Measurements from ENCODE around the gene PPP4R3B.

Gene PPP4R3B

DNA sequence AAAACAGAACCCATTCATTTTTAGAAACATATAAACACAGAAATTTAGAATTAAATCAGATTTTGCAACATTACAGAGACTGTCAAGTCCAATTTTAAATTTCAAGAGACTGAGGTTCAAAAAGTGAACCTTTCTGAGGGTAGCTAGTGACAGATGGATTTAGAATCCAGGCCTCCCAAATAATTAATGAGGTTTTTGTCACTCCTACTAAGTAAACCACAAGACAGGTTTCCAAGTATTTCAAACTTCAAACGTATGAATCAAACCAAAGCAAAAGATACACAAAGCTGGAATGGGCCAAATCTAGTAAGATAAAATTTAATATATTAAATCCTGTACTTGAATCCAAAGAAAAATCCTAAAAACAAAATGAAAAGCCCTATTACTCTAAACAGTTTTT, 25.3 kb downstream of the PPP4R3B start:
- no peaks in the 10 kb centered on the region for H3K9me2 ChIP-seq (replicated peaks; ENCODE audit: low read depth, low read length)
- no peaks in the 10 kb centered on the region for H3K4me1 ChIP-seq (ENCODE audit: insufficient read depth, low read length, poor library complexity, severe bottlenecking)
- H3K4me2 ChIP-seq (ENCODE audit: low read depth, low read length, poor library complexity, severe bottlenecking), result no peak overlapping the region
- no peak overlapping the region for H2AFZ ChIP-seq (ENCODE audit: low read length)
- H4K20me1 ChIP-seq (ENCODE audit: insufficient read depth, low read length, poor library complexity, severe bottlenecking), result peaks cover 15% of the 10 kb centered on the region
- no peak overlapping the region for H3K4me3 ChIP-seq (ENCODE audit: low read length, poor library complexity, severe bottlenecking)
- no peaks in the 10 kb centered on the region for H3K27me3 ChIP-seq (ENCODE audit: insufficient read depth, low read length, poor library complexity, severe bottlenecking)
- peaks cover 43% of the 10 kb centered on the region; the same call in 1 of the 2 replicates for H3K36me3 ChIP-seq (ENCODE audit: insufficient read depth, low read length)
- TF ChIP-seq, protein P1, sequence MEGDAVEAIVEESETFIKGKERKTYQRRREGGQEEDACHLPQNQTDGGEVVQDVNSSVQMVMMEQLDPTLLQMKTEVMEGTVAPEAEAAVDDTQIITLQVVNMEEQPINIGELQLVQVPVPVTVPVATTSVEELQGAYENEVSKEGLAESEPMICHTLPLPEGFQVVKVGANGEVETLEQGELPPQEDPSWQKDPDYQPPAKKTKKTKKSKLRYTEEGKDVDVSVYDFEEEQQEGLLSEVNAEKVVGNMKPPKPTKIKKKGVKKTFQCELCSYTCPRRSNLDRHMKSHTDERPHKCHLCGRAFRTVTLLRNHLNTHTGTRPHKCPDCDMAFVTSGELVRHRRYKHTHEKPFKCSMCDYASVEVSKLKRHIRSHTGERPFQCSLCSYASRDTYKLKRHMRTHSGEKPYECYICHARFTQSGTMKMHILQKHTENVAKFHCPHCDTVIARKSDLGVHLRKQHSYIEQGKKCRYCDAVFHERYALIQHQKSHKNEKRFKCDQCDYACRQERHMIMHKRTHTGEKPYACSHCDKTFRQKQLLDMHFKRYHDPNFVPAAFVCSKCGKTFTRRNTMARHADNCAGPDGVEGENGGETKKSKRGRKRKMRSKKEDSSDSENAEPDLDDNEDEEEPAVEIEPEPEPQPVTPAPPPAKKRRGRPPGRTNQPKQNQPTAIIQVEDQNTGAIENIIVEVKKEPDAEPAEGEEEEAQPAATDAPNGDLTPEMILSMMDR (conservative IDR thresholded peaks at IDR 0.05; ENCODE audit: low read length), result no peak
- TF ChIP-seq EZH2phosphoT487 (IDR thresholded peaks at IDR 0.05; ENCODE audit: borderline replicate concordance), result no peak
- H3K79me2 ChIP-seq (ENCODE audit: insufficient read depth, low read length), result peaks cover 35% of the 10 kb centered on the region; the same call in 1 of the 2 replicates
- H3F3A ChIP-seq (ENCODE audit: low read depth), result no peaks in the 10 kb centered on the region
- H3K9me3 ChIP-seq (ENCODE audit: insufficient read depth, low read depth, low read length), result no peaks in the 10 kb centered on the region
- no peak overlapping the region for H3K9ac ChIP-seq (ENCODE audit: low read depth, low read length, poor library complexity, severe bottlenecking)

DNA sequence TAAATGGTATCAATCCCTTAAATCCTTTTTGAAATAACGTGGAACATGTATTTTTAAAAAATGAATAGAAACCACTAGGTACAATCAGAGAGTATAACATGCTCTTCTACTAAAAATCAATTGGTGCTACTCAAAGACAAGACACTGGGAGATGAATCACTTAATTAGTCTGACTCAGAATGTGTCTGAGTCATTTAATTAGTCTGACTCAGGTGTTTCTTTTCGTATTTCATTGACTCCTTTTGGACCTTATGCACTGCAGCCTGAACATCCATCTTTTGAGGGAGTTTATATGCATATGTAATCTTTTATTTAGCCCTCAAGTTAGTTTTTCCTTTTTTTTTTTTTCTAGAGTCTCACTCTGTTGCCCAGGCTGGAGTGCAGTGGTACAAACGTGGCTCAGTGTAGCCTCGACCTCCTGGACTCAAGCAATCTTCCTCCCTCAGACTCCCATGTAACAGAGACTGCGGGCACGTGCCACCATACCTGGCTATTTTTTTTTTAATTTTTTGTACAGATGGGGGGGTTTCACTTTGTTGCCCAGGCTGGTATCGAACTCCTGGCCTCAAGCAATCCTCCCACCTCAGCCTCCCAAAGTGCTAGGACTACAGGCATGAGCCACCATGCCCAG, 26.5 kb downstream of the PPP4R3B start:
- Histone ChIP-seq H3K9me2 (replicated peaks; ENCODE audit: low read depth, low read length) (no peaks in the 10 kb centered on the region), H3K4me3 (ENCODE audit: low read length, poor library complexity, severe bottlenecking) (no peak overlapping the region), H2AFZ (ENCODE audit: low read length) (no peak overlapping the region), H3K27me3 (ENCODE audit: insufficient read depth, low read length, poor library complexity, severe bottlenecking) (no peaks in the 10 kb centered on the region), H3K36me3 (ENCODE audit: insufficient read depth, low read length) (peaks cover 40% of the 10 kb centered on the region; the same call in 1 of the 2 replicates), H3K4me1 (ENCODE audit: insufficient read depth, low read length, poor library complexity, severe bottlenecking) (no peaks in the 10 kb centered on the region), H3K9me3 (ENCODE audit: insufficient read depth, low read depth, low read length) (no peaks in the 10 kb centered on the region), H4K20me1 (ENCODE audit: insufficient read depth, low read length, poor library complexity, severe bottlenecking) (peaks cover 15% of the 10 kb centered on the region), H3F3A (ENCODE audit: low read depth) (no peaks in the 10 kb centered on the region), H3K79me2 (ENCODE audit: insufficient read depth, low read length) (peaks cover 29% of the 10 kb centered on the region; the same call in 1 of the 2 replicates), H3K4me2 (ENCODE audit: low read depth, low read length, poor library complexity, severe bottlenecking) (no peak overlapping the region), H3K9ac (ENCODE audit: low read depth, low read length, poor library complexity, severe bottlenecking) (no peak overlapping the region)
- no peak for TF ChIP-seq EZH2phosphoT487 (IDR thresholded peaks at IDR 0.05; ENCODE audit: borderline replicate concordance)
- TF ChIP-seq, protein P1 (conservative IDR thresholded peaks at IDR 0.05; ENCODE audit: low read length), result no peak

DNA sequence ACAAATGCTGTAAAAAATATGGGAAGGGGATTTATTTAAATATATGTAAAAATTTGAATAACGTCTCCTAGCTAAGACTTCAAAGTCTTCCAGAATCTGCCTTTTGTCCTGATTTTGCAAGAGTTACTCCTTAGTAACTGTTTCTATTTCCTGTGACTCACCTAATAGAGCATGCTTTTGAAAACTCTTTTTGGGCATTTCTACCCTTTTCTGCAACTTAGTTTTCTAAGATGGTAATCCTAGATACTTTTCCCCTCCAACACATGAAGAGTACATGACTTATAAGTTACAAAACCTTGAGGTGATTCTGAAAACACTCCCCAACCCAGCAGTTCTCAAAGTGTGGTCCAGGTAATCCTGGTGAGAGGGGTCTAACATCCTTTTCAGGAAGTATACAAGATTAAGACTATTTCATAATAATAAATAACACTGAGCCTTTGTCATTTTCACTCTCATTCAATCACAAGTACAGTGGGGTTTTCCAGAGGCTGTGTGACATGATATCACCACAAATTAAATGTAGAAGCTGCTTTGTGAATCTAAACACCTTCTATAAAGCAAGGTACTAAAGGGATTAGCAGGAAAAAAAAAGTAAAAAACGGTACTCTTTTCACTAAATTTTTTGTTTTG, 31.9 kb downstream of the PPP4R3B start:
- Histone ChIP-seq H3K4me2 (ENCODE audit: low read depth, low read length, poor library complexity, severe bottlenecking) (no peak overlapping the region), H3K79me2 (ENCODE audit: insufficient read depth, low read length) (no peaks in the 10 kb centered on the region), H3K4me3 (ENCODE audit: low read length, poor library complexity, severe bottlenecking) (no peak overlapping the region), H2AFZ (ENCODE audit: low read length) (no peak overlapping the region), H3K9ac (ENCODE audit: low read depth, low read length, poor library complexity, severe bottlenecking) (no peak overlapping the region), H3F3A (ENCODE audit: low read depth) (no peaks in the 10 kb centered on the region), H3K9me3 (ENCODE audit: insufficient read depth, low read depth, low read length) (no peaks in the 10 kb centered on the region), H3K4me1 (ENCODE audit: insufficient read depth, low read length, poor library complexity, severe bottlenecking) (no peaks in the 10 kb centered on the region), H3K9me2 (replicated peaks; ENCODE audit: low read depth, low read length) (no peaks in the 10 kb centered on the region), H4K20me1 (ENCODE audit: insufficient read depth, low read length, poor library complexity, severe bottlenecking) (peaks cover 5% of the 10 kb centered on the region), H3K27me3 (ENCODE audit: insufficient read depth, low read length, poor library complexity, severe bottlenecking) (no peaks in the 10 kb centered on the region), H3K36me3 (ENCODE audit: insufficient read depth, low read length) (peaks cover 69% of the 10 kb centered on the region)
- TF ChIP-seq EZH2phosphoT487 (IDR thresholded peaks at IDR 0.05; ENCODE audit: borderline replicate concordance), result no peak
- TF ChIP-seq, protein P1 (conservative IDR thresholded peaks at IDR 0.05; ENCODE audit: low read length), result no peak
